Activated CD4-positive, alpha-beta T cell treated with anti-CD3 and anti-CD28 coated beads, Interleukin-2, amount 50 U/mL, for 48 hours (primary cell): ENCODE data around the gene BANP.
"Not testable (repeated sequence)": the region's sequence is repeated elsewhere in the genome, so short reads cannot be mapped to it uniquely, and the experiment has no call there.

Experiments used
- DNase-seq, 2 experiments: peaks; one replicate each; pipeline ENCODE4 v3.0.0-alpha.2; 2020

BANP gene

DNA sequence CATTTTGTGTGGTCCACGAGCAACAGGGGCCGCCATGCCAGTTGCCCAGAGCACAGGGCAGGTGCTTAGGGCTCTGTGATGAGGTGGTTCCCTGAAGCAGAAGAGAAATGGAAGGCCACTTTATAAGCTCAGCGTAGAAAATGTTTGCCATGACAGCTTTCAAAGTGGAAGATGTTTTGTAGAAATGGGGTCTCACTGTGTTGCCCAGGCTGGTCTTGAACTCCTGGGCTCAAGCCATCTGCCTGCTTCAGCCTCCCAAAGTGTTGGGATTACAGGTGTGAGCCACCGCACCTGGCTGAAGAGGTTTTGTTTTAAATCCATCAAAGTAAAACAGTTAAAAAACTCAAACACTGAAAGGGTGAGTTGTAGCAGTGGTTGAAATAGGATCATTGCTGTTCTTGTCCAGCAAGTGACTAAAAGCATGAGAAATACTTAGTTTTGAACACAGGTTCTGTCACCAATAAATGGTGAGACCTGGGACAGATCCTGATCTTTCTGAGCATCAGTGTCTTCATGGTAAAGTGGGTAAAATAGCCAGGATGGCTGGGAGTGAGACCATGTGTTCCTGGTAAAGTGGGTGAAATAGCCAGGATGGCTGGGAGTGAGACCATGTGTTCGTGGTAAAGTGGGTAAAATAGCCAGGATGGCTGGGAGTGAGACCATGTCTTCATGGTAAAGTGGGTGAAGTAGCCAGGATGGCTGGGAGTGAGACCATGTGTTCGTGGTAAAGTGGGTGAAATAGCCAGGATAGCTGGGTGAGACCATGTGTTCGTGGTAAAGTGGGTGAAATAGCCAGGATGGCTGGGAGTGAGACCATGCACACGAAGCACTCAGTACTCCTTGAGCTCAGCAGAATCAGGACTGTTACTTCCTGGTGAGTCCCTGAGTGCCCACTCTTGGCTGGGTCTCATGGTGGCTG lies 46.0 kb downstream of the BANP start:
- no peak for DNase-seq

DNA sequence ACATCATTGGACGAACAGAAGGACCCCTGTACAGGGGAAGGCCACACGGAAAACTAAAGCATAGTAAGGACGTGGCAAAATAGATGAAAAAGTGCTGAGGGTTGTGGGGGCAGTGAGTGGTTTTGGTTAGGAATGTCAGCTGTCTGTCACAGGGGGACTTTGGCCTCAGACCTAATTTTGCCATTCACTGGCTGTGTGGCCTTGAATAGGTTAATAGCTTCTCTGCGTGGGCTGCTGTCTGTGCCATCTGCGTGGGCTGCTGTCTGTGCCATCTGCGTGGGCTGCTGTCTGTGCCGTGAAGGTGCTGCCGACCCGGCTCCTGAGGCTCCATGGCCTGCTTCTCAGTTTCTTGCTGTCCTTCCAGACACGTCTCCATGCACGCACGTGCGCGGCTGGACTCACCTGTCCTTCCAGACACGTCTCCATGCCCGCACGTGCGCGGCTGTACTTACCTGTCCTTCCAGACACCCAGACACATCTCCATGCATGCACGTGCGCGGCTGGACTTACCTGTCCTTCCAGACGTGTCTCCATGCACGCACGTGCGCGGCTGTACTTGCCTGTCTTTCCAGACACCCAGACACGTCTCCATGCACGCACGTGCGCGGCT lies 47.1 kb downstream of the BANP start:
- DNase-seq = not testable (repeated sequence)

DNA sequence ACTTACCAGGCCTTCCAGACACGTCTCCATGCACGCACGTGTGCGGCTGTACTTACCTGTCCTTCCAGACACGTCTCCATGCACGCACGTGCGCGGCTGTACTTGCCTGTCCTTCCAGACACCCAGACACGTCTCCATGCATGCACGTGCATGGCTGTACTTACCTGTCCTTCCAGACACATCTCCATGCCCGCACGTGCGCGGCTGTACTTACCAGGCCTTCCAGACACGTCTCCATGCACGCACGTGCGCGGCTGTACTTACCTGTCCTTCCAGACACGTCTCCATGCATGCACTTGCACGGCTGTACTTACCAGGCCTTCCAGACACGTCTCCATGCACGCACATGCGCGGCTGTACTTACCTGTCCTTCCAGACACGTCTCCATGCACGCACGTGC lies 47.8 kb downstream of the BANP start:
- not testable (repeated sequence) for DNase-seq

DNA sequence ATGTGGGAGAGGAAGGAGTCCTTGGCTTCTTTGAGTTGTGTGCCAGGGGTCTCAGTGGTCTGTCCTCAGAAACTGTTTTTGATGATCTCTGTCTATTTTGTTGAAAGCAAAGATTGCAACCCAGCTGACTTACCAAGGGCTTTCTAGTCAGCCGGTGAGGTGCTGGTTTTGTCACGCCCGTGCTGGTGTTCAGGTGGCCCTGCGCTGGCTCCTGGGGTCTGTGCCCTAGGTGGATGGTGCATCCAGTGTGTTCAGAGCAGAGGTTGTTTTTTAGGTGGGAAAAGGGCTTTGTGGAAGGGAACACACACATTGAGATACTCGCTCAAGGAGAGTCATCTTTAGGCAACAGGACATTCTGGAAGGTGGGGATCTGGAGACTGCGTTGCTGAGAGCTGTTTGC lies 51.0 kb downstream of the BANP start:
- no peak for DNase-seq

DNA sequence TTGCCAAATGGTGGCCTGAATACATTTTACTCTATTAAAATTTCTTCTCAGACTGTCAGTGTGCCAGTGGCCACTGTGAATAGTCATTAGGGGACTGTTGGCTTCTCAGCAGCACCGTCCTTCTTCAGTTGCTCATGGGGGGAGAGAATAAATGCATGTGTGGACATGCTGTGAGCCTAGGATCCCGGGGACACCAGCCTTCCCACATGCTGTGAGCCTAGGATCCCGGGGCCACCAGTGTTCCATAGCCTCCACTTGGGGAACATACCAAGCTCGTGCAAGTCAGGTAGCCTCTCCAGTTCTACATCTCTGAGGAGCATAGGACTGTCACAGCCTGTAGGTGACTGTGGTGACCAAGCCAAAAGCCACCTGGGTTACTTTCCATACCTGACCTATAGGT lies 51.5 kb downstream of the BANP start:
- no peak for DNase-seq

DNA sequence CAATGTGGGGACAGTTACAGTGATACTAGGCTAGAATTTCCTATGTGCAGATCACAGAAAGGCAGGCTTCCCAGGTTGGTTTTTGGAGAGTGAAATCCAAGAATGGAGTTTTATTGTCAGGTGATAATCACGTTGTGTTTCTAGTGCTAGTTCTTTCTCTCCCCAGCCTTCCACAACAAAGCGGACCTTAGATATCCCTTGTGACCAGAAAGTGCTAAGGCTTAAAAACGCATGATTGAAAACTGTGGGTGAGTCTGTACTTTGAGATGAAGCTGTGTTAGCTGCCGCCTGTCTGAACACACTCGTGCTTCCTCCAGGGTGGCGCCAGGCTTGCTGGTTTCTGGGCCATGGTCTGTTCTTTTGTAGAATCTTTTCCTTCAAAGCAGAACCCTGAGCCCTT lies 52.1 kb downstream of the BANP start:
- no peak for DNase-seq

DNA sequence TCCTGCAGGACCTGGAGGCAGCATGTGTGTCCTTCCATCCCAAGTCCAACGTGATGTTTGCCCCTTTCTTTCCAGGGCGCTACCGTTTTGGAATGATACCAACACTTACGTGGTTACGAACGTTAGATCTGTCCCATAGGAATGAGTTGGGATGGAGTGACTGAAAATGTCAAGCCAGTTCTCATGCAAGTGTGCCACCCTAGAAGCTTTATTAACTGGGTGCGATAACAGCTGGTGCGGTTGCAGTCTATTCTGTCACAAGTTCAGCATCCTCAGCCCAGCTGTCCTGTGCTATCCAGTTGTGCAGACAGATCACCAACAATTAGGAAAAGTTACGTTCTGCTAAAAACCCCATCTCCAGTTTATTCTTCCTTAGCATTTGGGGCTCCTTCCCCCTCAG lies 52.5 kb downstream of the BANP start:
- DNase-seq = no peak

DNA sequence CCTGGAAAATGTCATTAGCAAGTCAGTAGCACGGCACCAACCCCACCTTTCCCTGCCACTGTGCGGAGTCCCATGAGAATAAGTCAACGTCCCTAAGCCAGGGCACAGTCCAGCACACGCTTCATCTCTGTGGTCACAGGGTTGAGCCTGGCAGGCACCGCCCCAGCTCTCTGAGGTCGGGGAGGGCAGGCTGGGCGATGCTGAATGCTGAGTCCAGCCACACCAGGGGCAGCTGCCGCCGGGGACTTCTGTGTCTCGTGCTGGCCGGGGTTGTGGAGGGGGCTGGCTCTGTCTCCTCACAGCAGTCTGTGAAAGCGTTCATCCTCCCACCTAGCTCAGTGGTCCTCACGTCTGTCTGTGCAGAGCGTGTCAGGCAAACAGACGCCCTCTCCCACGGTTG lies 53.2 kb downstream of the BANP start:
- no peak for DNase-seq

DNA sequence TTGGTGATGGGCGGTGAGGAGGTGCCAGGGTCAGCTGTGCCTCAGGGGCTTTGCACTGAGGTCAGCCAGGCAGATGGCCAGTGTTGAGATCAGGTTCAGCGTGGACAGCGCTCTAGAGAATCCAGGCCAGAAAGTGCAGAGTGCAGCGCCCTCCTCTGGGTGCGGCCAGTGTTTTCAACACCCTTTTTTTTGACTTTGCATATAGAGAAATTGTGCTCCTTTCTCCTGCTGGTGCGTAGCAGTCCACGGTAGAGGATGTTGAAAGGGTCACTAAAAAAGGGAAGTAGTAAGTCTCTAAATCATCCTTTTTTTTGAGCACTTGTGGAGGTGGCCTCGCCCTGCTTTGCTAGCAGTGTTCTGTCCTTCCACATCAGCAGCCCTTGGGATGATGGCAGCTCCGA lies 53.9 kb downstream of the BANP start:
- DNase-seq = no peak

DNA sequence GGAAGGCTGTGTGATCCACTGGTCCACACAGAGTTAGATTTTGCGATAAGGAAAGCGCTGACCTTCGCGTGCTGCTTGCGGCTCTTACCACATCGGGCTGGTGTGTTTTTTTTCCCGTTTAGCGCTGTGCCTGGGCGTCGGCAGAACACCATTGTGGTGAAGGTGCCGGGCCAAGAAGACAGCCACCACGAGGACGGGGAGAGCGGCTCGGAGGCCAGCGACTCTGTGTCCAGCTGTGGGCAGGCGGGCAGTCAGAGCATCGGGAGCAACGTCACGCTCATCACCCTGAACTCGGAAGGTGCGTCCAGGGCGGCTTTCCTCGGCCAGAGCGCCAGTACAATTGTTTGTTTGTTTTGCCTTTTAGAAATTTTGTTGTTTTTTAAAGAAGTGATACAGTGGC lies 54.7 kb downstream of the BANP start:
- no peak for DNase-seq

DNA sequence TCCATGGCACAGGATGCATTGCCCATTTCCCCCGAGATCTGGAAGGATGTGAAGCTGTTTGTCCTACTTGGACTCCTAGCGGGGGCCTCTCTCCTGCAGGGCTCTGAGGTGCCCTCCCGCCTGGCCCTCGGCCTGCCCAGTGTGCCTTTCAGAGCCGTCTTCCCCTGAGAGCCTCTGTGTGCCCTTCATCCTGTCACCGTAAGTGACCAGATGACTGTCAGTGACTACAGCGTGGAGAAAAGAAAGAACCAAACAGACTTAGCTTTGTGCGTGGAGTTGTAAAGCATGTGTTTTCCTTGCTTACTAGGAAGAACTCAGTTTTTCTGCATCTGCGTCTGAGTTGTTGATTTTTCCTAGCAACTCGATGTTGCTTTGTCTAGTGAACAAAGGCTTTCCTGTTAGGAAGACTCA lies 56.1 kb downstream of the BANP start:
- no peak for DNase-seq

DNA sequence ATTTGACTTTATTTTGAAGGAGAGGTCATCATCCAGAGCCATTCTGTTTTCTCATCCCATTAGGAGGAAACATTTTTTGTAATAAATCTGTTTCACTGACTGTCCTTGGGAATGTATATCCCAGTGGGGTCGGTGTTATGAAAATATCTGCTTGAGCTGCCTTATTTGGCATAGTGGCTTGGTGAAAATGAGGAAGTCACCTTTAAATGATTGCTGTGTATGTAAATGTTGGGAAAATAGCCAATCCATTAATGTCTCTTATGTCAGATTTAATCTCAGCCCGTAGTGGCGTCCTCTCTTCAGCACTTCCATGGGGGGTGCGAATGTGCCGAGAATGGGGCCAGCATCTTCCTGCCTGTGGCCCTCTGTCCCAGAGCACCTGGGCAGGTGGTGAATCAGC lies 57.6 kb downstream of the BANP start:
- DNase-seq = no peak

DNA sequence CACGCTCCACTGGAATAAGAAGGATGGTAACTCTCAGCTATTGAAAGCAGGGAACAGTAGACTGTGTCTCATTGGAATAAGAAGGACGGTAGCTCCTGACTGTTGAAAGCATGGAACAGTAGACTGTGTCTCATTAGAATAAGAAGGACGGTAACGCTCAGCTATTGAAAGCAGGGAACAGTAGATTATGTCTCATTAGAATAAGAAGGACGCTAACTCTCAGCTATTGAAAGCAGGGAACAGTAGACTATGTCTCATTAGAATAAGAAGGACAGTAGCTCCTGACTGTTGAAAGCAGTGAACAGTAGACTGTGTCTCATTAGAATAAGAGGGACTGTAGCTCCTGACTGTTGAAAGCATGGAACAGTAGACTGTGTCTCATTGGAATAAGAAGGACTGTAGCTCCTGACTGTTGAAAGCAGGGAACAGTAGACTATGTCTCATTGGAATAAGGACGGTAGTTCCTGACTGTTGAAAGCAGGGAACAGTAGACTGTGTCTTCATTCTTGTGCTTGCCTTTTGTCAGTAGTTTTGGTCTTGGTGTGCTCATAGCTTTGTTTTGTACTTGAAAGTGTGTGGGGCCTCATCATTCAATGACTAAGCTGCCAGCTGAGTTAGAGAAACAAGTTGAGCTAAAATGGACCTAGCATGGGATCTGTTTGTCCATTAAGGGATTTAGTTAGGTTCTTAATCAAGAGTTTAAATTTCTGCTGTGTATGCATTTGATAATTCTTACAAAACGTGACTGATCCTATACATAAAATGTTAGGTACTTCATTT lies 58.5 kb downstream of the BANP start:
- DNase-seq = no peak

DNA sequence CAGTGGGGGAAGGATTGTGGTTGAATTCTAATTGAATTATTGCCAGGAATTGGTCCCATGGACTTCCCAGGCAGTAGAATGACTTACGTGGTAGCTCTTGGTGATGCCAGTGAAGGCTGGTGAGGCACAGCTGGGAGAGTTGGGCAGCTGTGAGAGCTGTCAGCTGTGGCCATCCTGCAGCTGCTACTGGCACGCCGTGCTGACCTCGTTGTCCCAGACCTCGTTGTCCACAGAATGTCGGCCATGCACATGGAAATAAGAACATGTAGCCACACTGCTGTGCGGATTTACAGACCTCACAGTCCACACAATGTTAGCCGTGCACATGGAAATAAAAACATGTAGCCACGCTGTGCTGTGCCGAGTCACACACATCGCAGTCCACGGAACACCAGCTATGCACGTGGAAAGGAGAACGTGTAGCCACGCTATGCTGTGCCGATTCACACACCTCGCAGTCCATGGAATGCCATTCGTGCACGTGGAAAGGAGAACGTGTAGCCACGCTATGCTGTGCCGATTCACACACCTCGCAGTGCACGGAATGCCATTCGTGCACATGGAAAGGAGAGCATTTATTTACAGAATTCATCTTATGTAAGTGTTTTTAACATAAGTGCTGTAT lies 59.2 kb downstream of the BANP start:
- DNase-seq = no peak

DNA sequence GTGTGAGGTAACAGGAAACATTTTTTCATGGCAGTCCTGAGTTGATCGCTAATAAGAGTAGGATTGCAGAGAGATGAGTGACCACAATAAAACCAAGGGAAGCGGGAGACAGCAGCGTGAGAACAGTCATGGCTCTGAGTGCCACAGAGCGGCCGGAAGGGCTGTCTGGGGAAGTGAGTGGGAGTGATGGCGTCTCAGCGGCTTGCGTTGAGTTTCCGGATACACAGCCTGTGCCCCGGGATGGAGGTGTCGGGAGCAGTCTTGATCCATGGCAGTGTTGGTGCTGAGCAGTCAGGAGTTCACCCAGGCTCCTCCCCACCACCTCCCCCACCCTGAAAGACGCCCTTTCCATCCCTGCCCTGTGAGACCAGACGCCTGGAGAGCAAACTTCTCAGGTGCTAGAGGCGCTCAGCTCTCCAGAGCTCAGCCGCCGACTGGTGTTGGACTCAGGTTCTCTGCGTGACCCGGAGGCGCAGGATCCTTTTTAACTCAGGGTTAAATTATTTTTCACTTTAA lies 59.8 kb downstream of the BANP start:
- DNase-seq = no peak

DNA sequence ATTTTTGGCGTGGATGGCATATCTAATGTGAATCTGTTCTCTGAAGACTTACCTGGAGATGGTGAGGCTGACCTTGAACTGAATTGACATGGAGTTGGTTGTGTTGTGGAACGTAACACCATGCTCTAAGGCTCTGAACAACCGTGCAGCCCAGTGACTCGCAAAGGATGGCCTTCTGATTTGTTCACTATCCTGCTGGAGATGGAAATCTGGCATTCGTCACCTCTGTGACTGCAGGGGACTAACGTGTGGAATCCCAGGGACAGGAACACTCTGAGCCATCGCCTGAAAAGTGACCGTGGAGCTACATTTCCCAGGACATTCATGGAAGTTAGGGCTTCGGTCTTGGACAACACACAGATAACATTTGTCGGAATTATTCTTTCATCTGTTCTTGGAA lies 61.1 kb downstream of the BANP start:
- DNase-seq = no peak

DNA sequence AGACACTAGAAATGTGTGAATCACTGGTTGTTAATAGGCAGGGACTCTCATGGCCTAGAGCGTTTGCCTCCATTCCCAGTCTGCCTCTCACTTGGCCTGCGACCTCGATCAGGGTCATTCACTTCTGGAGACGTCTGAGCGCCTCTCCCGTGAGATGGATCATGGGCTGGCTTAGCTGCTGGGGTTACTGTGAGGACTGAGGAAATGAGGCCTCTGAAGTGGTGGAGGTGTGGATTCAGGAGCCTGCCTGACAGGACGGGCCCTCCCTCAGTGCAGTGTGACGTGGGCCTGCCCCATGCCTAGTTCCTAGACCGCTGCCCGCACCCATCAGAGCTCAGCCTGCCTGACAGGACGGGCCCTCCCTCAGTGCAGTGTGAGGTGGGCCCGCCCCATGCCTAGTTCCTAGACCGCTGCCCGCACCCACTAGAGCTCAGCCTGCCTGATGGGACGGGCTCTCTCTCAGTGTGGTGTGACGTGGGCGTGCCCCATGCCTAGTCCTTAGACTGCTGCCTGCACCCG lies 61.9 kb downstream of the BANP start:
- DNase-seq = no peak

DNA sequence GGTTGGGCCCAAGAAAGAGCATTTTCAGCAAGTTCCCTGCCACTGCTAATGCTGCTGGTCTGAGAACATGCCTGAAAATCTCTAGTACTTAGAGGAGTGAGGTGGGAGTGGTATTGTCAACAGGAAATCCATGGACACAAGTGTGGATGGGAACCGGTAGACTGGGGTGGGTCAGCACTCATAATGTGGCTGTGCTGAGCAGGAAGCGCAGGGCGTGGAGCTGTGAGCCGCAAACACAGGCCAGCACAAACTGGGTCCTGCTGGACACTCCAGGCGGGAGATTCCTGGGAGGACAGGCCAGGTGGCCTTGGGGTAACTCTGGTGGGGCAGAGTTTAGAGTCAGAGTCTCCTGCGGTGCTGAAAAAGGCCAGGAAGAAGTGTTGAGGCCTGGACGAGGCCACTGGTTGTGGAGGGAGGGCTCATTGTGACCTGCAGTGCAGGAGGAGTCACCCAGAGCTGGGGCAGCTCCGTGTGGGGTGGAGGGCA lies 62.6 kb downstream of the BANP start:
- DNase-seq = no peak

DNA sequence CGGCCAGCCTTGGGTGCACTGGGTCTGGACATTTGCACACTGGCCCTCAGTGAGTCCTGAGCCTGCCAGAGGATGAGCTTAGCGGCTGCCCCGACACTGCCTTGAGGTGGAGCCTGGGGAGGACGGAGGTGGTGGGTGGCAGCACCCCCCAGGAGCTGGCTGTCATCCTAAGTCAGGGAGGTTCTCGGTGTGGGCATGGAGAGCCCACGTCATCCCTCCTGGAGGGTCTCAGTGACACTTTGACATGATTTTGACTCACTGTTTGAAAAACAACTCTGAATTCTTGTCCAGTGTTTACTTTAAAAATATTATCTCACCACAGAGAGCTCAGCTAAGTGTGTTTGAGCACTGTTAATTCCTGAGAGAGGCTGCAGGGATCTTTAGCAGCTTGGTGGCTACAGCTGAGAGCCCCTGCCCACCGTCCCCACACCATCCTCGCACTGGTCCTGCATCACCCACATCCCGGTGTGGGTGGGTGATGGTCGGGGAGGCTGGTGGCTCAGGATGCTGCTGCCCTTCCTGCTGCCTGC lies 63.1 kb downstream of the BANP start:
- DNase-seq = no peak

DNA sequence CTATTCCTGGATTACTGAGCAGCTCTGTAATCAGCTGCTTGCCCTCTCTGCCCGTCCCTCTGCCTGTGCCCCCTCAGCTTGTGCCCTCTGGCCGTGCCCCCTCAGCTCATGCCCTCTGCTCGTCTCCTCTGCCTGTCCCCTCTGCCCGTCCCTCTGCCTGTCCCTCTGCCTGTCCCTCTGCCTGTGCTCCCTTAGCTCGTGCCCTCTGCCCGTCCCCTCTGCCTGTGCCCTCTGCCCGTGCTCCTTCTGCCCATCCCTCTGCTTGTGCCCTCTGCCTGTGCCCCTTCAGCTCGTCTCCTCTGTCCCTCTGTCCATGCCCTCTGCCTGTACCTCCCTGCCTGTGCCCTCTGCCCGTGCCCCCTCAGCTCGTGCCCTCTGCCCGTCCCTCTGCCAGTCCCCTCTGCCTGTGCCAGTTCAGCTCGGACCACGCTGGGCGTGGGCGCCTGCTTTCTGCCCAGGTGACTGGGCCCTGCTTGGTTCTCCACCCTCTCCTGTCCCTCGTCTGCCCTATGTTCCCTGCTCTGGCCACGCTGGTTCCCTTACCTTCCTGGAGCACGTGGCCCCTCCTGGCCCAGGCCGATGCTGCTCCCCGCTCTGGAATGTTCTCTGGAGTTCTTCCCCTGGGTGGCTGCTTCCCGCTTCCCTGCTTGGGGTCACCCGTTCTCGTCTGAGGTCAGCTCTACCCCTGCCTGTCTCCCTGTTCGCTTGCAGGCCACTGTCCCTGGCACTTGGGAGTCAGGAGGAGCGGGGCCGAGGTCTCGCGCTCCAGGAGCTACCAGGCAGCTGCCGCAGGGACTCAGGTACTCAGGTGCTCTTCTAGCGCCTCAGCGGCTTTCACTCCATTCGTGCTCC lies 63.9 kb downstream of the BANP start:
- no peak for DNase-seq

DNA sequence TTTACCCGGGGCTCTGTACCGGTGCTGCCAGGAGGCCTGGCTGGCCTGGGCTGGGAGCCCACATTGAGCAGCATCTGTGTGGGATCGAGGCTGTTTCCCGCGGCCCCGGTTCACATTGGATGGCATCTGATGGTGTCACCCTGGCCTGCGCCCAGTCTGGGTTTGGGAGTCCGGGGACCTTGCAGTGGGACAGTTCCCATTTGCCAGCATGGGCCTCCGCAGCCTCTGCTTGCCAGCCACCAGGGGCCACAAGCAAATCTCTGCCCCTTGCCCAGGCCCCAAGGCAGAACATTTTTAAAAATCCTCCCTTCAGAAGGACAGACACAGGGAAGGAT lies 64.5 kb downstream of the BANP start:
- DNase-seq = no peak

DNA sequence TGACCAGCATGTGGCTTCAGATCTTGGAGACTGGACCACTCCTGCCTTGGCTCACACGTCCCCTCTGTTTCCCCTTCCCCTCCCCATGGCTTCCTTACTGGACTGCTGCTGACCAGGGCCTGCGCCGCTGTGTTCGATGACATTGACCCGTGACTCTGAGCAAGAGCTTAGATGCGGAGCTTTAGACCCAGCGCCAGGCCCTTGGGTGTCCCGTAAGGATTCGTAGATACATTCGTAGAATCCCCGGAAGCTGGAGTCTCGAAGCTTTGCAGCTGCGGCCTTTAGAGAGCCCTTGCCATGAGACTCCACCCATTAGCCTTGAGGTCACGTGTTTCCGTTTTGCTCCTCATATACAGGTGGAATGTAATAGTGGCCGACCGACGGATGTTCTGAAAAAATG lies 65.2 kb downstream of the BANP start:
- not testable (repeated sequence) for DNase-seq
